GM15510 (cell line): ENCODE data around the gene IFIT1.

Experiments used
- POLR2A ChIP-seq: IDR thresholded peaks from 3 replicates; pipeline ENCODE4 v1.6.1; 2011; ENCODE audit warnings: borderline replicate concordance; ENCODE audit not compliant: insufficient read length; ENCODE audit errors: extremely low read depth

The IFIT1 gene, protein sequence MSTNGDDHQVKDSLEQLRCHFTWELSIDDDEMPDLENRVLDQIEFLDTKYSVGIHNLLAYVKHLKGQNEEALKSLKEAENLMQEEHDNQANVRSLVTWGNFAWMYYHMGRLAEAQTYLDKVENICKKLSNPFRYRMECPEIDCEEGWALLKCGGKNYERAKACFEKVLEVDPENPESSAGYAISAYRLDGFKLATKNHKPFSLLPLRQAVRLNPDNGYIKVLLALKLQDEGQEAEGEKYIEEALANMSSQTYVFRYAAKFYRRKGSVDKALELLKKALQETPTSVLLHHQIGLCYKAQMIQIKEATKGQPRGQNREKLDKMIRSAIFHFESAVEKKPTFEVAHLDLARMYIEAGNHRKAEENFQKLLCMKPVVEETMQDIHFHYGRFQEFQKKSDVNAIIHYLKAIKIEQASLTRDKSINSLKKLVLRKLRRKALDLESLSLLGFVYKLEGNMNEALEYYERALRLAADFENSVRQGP

DNA sequence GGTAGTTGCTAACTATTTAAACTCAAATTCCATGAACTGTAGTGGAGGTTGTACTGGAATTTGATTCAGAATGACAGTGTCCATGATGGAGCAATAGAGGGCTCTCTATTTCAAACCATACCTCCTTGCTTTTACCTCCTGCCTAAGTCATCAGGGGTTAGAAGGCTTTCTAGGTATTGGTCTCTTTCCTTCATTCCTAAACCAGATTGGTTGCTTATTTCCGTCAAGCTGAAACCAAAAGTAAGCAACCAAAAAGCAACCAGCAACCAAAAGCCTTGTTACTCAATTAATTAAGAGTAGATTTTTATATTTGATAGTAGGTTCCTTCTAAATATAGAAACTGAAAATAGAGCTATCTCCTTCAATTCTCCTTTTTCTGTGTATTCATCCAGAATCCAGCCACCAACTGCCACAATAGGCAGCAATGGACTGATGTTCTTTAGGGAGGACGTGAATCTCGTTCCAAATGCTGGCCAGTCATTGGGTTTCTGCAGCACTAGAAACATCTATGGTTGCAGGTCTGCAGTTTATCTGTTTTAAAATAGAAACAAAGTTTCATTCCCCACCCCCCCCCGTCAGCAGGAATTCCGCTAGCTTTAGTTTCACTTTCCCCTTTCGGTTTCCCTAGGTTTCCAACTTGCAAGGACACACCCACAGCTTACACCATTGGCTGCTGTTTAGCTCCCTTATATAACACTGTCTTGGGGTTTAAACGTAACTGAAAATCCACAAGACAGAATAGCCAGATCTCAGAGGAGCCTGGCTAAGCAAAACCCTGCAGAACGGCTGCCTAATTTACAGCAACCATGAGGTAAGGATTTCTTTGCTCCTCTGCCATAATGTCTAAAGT lies at the start of gene IFIT1:
TSS of gene IFIT1 (plus strand) at position 717 of the 850 bp plus-strand sequence. CDS start at position 807, 90 bp downstream.
- peak; percentile 62 for TF ChIP-seq POLR2A

DNA sequence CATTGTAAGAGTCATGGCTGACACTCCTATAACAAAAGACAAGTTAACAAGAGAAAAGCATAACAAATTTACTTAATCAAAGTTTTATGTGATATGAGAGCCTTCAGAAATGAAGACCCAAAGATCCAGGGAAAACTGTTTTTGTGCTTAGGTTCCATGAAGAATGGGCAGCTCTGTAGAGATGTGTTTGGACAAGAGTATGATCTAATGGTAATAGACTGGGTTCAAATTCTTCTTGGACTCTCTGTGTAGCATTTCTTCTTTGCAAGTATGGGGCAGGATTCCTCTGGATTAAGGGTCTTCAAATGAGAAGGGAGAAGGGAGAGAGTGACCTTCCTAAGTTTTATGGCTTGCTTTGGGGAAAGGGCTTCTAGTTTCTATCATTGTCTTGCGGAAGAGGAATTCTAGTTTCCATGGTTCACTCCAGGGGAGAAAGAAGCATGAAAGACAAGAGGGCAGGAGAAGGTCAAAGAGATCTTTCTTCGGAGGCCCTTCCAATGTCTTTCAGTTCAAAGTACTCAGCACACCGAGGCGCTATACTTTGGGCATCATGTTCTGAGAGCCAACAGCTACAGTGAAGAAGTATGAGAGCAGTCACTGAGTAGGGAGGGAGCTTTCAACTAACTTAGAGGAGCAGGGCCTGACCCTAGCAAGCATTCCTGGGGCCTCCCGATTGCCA lies 49.2 kb upstream of the IFIT1 start:
- TF ChIP-seq POLR2A: no peak

DNA sequence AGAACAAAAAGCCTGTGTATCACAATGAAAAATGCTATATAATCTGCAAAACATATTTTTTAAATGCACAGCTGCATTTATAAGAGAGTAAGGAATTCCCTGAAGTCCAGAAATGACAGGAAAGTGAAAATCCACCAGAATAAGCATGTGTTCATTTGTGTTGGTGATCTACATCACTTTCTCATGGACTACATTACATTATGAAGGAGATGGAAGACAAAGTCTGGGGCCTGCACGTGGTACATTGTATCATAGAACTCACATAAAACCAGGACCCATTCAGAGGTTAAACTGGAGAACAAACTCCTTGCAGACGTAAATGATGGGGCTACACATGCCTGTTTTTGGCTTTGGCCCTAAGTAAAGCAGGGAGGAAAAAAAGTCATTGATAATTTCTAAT lies 48.3 kb upstream of the IFIT1 start:
- no peak for TF ChIP-seq POLR2A

DNA sequence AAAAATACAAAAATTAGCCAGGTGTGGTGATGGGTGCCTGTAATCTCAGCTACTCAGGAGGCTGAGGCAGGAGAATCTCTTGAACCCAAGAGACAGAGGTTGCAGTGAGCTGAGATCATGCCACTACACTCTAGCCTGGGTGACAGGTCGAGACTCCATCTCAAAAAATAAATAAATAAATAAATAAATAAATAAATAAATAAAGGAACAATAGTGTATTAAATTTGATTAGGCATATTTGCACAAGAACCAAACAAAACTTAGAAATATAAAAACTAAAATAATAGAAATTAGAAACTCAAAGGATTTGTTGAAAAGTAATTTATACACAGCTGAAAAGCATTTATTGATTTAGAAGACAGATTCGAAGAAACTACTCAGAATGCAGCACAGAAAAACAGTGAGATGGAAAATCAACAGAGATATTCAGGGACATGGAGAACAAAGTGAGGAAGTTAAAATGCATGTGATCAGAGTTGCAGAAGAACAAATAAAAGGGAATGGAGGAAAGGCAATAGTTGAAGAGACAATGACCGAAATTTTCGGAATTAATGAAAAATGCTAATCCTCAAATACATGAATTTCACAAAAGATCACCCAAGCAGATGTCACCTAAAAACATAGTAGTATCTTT lies 46.9 kb upstream of the IFIT1 start:
- TF ChIP-seq POLR2A: no peak

DNA sequence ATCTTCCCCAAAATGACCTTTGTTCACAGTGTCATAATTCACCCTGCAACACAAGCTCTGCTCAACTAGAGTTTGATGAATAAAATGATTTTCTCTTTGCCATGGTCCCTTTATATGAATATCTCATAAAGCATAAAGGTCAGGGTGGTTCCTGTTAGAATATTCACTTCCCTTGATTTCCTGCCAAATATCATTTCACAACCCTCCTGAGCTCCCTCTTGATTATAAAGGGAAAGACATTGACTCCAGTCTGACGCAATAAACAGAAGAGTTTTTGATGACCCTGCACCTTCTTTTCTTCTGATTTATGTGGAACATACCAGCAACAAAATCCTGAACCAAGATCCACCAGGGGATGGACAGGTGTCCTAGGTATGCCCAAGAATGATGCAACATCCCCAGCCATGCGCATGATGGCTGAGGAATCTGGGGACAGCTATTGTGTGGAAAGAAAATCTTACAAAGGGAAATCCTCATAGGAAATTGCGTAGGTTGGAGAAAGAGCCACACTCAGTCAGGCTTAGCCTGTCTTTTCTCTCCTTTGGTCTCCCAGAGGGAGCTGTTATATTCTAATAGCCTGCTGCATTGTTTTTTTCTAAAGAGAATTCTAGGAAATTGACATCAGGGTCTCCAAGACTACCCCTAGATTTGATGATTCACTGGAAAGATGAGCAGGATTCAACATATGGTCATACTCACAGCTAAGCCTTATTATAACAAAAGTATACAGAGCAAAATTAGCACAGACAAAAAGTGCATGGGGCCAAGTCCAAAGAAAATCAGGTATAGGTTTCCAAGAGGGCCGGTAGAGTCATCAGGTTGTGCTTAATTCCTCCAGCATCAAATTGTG lies 45.8 kb upstream of the IFIT1 start:
- no peak for TF ChIP-seq POLR2A

DNA sequence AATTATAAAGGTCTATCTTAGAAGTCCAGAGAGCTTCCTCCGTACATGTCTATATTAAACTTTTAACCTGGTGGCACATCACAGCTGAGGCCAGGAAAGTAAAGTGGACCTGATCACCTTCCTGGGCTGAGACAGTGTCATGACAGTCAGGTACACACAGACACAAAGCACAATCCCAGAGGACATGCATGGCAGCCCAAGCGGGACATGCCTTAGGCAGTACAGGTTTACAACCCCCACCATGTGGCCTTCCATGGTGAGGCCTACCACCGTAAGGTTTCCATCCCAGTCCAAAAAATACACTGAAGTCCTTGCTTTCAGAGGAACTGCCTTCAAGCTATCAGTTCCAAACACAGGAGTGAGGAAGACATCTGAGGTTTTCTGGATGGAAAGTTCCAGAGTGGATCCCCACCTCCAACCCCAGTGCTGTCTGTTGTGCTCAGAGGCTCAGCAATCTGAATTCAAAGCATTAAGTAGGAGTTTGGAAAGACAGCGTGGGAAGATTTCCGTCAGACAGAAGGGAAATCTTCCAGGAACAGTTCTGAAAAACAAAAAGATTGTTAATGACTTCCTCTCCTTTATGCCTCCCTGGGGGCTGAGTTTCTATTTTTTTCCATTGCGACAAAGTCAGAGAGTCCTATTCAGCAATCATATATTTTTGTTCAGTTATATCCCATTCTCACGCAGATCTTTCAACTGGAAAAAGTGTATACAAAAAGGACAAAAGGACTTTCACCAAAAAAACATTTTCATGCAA lies 44.5 kb upstream of the IFIT1 start:
- TF ChIP-seq POLR2A: no peak

DNA sequence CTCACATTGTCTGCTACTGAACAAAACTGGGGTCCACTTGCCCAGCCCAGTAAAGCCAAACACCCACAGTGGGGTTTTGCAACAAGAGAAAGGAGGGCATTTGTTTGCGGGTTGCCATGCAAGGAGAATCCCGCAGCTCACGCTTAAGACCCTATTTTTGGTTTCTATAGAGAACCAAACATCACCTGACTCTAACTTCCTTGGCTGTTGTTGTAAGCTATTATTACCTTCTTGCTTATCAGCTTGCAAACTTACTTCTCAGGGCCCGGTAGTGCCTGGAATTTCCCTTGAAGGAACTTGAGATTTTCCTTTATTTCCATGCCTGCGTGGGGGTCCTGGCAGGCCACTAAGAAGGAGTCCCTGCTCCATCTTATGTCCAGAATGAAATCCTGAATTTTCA lies 43.9 kb upstream of the IFIT1 start:
- no peak for TF ChIP-seq POLR2A

DNA sequence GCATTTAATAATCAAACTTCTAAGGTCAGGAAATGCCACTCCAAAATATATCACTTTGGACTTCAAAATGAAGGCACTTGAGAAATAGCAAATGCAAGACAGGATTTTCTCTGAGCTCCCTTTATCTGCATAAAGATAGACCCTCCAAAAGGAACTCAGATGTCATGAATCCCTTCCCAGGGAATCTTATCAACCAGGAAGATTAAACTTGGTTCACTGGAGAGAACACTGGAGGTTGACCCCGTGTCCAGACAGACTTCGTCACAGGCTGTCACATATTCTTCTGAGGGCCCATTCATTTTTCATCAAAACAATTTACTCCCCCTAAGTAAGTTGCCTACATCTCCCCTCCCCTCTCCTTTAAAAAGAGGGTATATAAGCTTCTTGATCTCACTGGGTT lies 43.4 kb upstream of the IFIT1 start:
- no peak for TF ChIP-seq POLR2A

DNA sequence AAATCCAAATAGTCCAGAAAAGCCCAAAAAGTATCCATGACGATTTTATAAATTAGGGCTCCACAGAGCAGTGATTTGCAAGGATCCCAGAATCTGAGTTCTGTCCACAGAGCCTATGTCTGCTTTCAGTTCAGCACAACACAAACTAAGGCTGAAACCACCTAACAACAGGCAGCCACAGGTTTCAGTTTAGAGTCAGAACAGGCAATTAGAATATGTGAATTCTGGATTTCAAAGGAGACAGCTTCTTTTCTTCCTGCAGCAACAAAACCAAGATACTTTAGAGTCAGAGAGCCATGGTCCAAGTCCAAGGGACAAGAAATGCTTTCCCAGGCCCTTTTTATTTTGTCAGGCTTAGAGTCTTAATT lies 41.0 kb upstream of the IFIT1 start:
- no peak for TF ChIP-seq POLR2A

DNA sequence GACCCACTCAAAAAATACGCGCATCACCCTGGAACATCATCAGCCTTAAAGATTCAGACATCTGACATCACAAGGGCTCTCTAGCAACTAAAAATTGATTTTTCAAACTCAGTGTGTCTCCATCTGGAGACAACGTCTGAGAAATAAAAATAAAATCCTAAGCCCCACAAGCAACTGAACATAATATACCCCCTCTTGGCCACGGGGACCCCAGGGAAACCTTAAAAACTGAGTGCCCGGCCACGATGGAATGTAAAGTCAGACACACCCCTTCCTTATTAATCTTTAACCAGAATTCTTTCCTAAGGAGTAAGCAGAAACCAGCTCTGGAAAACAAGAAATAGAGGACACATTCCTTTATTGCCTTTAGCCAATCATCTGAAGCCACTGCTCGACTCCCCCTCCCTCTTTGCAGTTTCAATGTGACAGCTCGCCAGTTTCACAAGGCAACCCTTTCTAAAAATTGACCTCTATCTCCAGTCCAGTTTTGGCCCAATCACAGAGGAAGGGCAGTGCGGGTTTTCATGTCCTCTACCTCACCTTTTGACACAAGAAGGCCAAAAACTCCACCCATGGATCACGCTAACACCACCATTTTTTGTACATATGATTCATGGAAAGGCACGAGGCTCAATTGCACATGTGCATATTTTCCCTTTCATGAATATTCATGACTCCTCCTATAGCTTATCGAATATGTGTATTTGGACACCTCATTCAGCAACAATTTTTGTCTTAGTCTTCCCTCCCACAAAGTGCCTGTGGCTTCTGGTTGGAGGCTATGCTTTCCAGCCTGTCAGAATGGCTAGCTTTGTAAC lies 40.4 kb upstream of the IFIT1 start:
- TF ChIP-seq POLR2A: no peak

DNA sequence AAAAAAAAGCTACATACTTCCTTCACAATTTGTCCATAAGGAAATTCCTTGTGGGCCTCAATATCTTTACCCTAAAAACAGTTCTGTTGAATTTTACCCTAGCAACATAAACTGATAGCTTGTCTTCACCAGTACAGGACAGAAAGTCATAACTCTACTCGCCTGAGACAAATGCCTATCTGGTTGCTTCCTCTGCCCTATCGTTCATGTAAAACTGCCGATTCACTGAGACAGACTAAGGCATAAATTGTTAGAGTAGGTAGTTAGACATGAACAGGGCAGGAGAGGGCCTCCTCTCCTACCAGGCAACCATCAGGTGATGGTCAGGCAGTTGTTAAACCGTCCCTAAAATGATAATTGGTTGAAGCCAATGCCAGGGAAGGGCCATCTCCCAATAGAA lies 39.6 kb upstream of the IFIT1 start:
- no peak for TF ChIP-seq POLR2A

DNA sequence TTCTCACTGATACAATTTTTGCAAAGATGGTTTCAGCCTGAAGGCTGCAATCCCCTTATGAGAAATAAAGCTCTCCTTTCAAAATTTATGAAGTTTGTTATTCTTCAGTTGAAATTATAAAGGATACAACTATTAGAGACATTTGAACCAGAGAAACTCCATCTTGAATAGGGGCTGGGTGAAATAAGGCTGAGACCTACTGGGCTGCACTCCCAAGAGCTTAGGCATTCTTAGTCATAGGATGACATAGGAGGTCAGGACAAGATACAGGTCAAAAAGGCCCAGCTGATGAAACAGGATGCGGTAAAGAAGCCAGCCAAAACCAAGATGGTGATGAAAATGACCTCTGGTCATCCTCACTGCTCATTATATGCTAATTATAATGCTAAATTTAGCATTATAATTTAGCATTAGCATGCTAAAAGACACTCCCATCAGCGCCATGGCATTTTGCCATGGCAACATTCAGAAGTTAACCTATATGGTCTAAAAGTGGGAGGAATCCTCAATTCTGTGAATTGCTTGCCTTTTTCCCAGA lies 37.0 kb upstream of the IFIT1 start:
- TF ChIP-seq POLR2A: no peak
